Activated CD4-positive, alpha-beta T cell treated with anti-CD3 and anti-CD28 coated beads, Interleukin-2, amount 50 U/mL, for 16 hours (primary cell): ENCODE results near the gene GDPD4.

ENCODE experiments used
- DNase-seq: peaks from one replicate; pipeline ENCODE4 v3.0.0-alpha.2; 2020

Gene GDPD4

DNA sequence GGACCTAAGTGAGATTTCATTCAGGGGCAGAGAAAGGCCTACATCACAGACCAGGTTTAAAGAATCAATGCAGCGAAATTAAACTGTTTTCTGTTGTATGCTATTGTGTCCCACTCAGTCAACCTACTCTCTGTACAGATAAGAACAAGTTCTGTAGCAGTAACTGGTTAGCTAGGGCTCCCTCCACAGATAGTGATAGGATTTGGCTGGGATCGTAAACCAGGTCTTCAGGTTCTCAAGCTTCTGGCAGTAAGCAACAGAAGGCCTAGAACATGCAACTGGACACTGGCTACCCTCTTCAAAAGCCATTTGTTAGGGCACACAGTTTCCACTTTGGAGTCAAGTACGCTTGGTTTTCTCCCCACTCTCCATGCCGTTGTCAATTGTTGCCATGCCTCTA is 69.2 kb downstream of the GDPD4 start:
- no peak for DNase-seq

DNA sequence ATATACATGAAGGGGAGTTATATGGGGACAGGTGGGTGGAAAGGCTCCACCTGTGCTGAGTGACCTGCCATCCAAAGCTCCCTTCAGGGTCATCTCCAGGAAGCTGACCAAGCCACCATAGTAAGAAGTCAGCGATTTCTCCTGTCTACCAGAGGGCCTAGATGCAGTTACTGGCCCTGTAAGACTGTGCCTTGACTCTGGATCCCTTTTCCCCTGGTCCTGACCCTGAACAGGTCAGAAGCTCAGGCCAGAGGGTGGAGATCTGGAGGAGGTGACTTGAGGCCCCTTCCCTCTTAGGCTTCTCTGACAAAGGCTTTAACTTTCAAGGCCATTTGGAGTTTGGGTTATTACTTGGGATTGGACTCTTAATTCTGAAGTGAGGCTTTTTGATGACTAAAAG is 69.7 kb downstream of the GDPD4 start:
- no peak for DNase-seq

- DNase-seq = no peak
These were observed 70.4 kb downstream of the GDPD4 start for GRCh38 chr11:77230878-77231605.

DNA sequence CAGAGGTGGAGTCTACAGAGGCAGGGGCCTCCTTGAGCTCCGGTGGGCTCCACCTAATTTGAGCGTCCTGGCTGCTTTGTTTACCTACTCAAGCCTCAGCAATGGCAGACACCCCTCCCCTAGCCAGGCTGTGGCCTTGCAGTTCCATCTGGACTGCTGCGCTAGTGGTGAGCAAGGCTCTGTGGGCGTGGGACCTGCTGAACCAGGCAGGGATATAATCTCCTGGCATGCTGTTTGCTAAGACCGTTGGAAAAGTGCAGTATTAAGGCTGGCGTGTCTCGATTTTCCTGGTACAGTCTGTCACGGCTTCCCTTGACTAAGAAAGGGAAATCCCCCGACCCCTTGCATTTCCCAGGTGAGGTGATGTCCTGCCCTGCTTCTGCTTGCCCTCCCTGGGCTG is 77.7 kb downstream of the GDPD4 start:
- DNase-seq = no peak

DNA sequence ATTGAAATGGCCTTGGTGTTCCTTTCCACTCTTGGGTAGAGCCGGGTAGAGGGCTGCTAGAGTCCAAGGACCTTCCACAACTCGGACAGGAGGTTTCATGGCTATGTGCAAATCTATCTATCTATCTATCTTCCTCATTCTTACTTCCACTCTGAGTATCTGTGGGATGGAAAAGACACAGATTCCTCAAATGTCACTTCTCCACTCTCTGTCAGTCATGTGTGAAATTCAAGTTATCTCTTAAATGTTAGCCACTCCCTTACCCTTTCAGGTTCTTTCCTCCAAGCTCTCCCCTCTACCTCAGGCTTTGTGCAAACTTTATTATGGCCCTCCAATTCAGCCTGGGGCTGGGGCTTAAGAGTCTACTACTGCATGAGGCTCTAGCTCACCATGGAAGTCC is 84.3 kb downstream of the GDPD4 start:
- no peak for DNase-seq

- DNase-seq = no peak
These were observed 86.4 kb downstream of the GDPD4 start for GRCh38 chr11:77215106-77215505.

GRCh38 chr11:77214557-77214956 is 86.9 kb downstream of the GDPD4 start:
- DNase-seq = no peak

DNA sequence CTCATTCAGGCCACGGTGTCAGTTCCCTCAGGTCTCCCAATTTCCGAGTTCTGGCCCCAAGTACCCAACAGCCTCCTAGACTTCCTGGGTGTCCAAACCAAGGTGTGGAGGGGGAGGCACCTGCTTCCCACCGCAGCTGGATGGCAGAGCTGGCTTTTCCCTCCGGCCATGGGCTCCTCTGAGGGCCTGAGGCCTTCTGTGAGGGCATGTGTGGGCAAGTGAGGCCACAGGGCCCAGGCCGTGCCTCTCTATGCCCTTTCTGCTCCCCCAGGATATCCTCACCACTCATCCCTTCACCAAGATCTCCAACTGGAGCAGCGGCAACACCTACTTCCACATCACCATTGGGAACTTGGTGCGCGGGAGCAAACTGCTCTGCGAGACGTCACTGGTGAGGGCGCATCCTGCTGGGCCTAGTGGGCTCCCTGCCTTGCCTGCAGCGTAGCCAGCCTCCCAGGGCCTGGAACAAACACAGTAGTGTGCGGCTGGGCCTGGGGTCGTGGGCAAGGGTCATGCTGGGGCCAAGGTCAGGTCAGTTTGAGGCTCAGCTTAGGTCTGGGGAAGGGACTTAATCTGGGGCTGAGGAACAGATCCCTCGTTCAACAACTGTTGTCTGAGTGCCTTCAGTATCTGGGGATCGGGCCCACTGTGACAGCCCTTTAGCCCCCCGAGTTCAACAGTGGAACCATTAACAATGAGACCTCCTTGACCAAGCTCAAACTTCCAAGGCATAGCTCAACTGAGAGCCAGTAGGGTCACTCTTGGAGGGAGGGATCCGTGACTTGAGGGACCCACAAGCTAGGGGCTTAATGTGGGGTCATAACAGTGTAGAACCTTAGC is 87.7 kb downstream of the GDPD4 start:
- no peak for DNase-seq

DNA sequence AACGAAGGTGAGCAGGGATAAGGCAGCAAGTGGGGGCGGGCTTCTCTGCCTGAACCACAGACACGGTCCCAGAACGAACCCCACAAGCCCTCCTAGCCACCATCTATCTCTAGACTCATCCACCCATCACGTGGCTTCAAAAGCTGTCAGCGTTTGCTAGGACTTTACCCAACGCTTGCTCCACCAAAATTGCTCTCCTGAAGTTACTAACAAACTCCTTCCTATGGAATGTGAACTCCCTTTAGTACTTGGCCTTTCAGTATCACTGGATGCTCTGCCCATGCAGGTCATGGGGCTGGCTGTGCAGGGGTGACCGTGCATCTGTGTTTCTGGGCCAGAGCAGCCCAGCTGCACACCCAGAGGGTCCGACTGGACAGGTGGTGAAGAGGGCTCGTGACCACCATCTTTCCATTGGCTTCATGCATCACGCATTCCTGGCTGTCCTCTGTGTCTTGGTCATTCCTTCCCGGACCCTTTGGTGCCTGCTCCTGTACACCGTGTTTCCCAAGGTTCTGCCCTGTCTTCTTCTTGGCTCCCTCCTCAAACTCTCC is 88.4 kb downstream of the GDPD4 start:
- no peak for DNase-seq

DNA sequence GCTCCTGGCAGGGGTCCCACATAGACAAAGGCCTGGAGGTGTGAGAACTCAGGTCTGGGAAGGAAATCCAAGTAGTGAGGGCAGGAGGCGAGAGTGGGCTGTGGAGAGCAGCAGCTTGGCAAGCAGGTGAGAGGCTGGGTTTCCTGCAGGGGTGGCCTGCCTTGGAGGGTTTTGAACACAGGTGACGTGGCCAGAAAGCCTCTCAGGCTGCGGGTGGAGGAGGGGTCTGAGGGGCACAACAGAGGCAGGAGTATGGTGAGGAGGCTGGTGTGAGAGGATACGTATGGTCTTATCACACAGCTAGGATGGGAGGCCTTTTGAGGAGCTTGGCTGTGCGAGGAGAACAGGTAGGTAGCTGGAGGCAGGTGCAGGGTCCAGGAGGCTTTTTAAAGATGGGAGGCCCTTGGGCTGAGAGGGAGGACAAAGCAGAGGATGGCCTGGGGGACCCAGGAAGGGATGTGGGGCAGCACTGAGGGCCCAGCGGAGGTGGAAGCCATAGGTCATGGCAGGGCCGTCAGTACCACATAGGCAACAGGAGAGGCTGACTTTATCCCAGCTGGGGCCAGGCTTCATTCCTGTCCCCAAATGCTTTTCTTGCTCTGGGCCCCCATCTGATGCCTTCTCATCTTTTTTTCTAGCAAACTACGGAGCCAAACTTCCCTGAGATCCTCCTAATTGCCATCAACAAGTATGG is 89.0 kb downstream of the GDPD4 start:
- DNase-seq = no peak

DNA sequence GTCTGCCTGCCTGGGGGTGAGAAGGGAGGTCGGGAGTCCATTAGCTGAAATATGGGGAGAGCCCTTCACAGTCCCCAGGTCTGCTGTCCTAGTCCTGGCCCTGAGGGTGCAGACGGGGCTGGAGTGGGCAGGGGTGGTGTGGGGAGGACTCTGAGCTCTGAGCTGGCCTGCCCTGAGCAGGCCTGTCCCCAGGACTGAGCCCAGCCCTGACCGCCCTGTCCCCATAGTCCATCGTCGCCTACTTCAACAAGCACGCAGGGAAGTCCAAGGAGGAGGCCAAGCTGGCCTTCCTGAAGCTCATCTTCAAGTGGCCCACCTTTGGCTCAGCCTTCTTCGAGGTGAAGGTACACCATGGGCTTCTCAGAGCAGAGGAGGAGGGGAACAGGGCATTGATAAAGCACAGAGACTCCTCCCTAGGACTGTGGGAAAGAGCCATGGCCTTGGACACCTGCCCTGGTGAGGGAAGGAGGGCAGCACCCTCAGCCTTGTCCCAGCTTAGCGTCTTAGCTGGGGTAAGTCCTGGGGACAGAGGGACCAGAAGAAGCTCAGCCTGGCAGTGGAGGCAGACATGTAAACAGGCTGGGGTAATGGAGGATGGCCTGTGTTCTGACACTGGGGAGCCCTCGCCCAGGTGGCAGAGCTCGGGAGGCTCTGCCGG is 89.8 kb downstream of the GDPD4 start:
- DNase-seq = no peak

DNA sequence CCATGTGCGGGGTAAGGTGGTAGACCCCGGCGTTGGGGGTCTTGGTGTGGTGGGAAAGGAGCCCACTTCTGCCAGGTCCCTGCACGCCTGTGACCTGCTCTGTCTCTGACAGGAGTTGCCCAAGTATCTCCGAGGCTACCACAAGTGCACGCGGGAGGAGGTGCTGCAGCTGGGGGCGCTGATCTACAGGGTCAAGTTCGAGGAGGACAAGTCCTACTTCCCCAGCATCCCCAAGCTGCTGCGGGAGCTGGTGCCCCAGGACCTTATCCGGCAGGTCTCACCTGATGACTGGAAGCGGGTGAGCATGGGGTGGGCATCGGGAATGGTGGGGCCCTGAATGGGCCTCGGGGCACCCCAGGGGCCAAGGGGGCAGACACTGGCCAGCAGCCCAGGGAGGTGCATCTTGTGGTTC is 90.4 kb downstream of the GDPD4 start:
- no peak for DNase-seq

DNA sequence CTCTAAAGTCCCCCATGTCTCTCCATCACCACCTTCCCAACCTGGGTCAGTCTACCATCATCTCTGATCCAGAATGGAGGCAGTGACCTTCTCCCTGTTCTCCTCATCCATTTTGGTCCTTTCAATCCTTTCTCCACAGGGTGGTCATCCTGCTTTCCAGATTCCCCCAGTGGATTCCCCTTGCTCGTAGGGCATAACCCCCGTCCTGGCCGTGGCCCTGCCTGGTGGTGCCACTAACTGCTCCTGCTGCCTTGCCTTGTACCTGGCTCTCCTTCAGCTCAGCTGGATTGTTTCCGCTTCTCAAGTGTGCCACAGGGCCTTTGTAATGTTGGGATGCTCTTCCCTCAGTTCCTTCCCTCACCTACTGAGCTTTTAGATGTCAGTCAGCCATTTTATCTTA is 91.8 kb downstream of the GDPD4 start:
- no peak for DNase-seq

DNA sequence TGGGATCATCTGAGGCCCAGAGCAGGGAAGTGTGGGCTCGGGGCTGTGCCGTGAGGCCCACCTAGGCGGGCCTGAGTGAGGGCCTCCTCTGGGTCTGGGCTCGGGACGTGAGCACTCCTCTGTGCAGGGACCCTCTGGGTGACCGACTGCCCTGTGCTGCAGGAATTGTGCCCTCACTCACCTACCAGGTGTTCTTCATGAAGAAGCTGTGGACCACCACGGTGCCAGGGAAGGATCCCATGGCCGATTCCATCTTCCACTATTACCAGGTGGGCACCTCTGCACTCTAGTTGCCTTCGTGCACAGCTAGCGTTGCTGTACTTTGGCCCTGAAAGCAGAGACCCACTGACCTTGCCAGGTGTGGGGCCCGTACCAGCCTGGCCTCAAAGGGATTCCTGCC is 93.0 kb downstream of the GDPD4 start:
- DNase-seq = no peak

DNA sequence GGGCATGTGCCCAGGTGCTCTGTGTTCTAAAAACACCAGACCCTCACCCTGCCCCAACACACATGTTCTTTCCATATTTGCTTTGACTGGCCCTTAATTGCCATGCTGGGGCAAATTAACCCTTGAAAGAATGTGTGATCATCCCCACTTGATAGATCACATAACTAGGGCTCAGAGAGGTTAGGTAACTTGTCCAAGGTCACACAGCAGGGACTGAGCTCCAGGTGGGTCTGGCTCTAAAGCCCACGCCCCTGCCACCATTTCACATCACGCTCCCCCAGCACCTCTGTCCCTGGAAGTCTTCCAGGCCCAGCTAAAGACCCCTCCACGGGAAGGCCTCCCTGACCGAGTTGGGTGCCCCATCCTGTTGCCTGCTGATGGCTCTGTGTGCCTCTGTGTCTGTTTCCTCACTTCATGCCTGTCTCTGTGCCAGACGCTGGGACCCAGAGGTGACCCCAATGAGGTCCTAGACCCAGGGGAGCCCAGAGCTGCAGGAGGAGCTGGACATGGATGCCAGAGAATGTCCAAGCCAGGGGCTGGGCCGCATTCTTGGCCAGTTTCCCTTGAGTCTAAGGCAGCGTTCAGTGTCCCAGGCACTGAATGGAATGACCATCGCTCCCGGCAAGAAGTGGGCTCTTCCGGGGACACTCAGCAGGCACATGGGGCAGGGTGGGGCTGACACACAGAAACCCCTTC is 93.7 kb downstream of the GDPD4 start:
- no peak for DNase-seq

GRCh38 chr11:77207019-77207485 is 94.4 kb downstream of the GDPD4 start:
- no peak for DNase-seq

DNA sequence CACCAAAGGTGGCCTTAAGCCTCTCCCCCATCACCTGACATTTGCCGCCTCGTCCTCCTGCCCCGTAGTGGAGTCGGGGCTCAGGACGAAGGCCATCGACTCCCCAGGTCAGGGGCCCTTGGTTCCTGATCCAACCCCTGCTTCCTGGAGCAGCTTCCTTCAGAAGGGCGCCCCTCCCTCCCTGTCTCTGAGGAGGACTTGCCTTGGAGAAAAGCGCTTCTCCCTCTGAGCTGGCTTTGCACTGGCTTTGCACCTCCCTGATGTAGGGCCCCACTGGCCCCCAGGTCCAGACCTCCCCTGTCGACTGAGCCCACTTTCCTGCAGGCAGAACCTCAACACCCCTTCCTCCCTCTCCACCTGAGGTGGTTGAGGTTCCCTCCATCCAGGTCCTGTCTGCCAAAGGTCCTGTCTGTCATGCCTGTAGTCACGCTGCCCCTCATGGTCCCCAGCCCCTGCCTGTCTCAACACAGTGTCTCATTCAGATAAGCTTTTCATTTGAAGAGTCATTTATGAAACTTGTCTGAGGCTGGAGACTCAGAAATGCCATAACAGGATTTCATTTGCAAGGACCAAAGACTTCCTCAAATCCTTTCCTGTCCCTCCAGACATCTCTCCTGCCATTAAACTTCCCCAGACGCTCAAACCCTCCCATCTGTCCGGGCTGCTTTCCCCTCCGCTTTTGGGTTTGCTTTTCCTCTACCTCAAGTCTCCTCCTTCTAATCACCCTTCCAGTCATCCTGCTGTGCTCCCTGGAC is 95.0 kb downstream of the GDPD4 start:
- no peak for DNase-seq

DNA sequence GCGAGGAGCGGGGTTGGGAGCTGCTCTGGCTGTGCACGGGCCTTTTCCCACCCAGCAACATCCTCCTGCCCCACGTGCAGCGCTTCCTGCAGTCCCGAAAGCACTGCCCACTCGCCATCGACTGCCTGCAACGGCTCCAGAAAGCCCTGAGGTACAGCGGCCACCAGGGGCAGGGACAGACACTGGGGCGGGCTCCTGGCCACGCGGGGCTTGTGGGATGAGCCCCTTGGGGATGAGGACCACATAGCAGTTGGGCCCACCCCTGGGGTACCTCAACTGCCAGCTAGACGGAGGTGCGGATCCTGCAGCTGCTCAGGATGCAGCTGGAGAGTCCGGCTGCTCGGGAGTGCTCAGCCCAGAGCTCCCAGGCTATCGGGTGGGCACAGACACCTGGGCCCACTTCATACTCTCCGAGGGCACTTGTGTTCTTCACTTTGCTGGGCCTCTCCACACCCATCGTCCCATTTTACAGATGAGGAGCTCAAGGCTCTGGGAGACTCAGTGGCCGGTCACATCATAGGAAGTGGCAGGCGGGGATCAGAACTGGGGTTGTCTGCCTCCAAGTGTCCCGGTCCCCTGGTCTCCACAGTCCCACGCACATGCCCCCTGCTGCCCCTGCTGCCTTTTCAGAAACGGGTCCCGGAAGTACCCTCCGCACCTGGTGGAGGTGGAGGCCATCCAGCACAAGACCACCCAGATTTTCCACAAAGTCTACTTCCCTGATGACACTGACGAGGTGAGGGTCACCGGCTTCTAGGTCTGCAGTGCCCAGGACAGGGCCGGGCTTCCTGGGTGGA is 95.8 kb downstream of the GDPD4 start:
- DNase-seq = no peak

- no peak for DNase-seq
These were observed 96.6 kb downstream of the GDPD4 start for GRCh38 chr11:77204754-77205466.
